CD4-positive, alpha-beta memory T cell (primary cell): ENCODE measurements around the gene PNKD. TPM values are rescaled to one million over a fixed set of nuclear protein-coding genes. Genes with fewer than 3 reads are reported as not detected.
A peak's percentile ranks its signal among the peaks of the same experiment; 100 is the strongest.
"Not testable (repeated sequence)": the region's sequence is repeated elsewhere in the genome, so short reads cannot be mapped to it uniquely, and the experiment has no call there.

ENCODE experiments used
- CTCF ChIA-PET: fragments of 350-600 bp; sonication (Branson Sonifier 250); formaldehyde crosslinking; loops from one replicate; lab custom pipeline; 2021; ENCODE audit warnings: inconsistent platforms; ENCODE audit not compliant: partially characterized antibody; lab: Charles Lee
- POLR2A ChIA-PET: fragments of 350-600 bp; sonication (Branson Sonifier 250); formaldehyde crosslinking; loops from one replicate; lab custom pipeline; 2021; ENCODE audit not compliant: partially characterized antibody; lab: Charles Lee
- DNase-seq, 5 donors: peaks; one replicate each; pipeline versions ENCODE4 v3.0.0 to v3.0.0-alpha.2; 2020 to 2022; ENCODE audit warnings: mixed read lengths in 1 of 5
- H3K27ac ChIP-seq: one replicate; pipeline ENCODE4 v1.7.0; 2013; ENCODE audit warnings: low read depth, low read length
- H3K27me3 ChIP-seq: 2 replicates; pipeline ENCODE4 v1.7.0; 2013; ENCODE audit warnings: mild to moderate bottlenecking, low read length, moderate library complexity; ENCODE audit not compliant: insufficient read depth
- H3K36me3 ChIP-seq: 2 replicates; pipeline ENCODE4 v1.7.0; 2013; ENCODE audit warnings: mild to moderate bottlenecking, low read length, moderate library complexity; ENCODE audit not compliant: insufficient read depth
- H3K4me1 ChIP-seq: 2 replicates; pipeline ENCODE4 v1.7.0; 2013; ENCODE audit warnings: mild to moderate bottlenecking, low read length, moderate library complexity; ENCODE audit not compliant: insufficient read depth
- H3K4me3 ChIP-seq, 2 donors: one replicate each; pipeline ENCODE4 v1.7.0; 2013; ENCODE audit warnings: low read length in 2 of 2, mild to moderate bottlenecking in 1 of 2
- H3K9me3 ChIP-seq, 2 donors: one replicate each; pipeline ENCODE4 v1.7.0; 2013; ENCODE audit warnings: low read length in 2 of 2, control low read depth in 1 of 2; ENCODE audit not compliant: control insufficient read depth in 1 of 2
- H3K27ac Mint-ChIP-seq, 7 donors: one replicate each; pipeline ENCODE4 v1.8.0; 2020 to 2021; ENCODE audit warnings: mixed read lengths in 7 of 7, mild to moderate bottlenecking in 6 of 7, inconsistent platforms in 3 of 7, moderate library complexity in 3 of 7
- H3K27me3 Mint-ChIP-seq, 2 donors: one replicate each; pipeline ENCODE4 v1.8.0; 2020 to 2021; ENCODE audit warnings: mixed read lengths in 2 of 2
- H3K36me3 Mint-ChIP-seq, 2 donors: one replicate each; pipeline ENCODE4 v1.8.0; 2020 to 2021; ENCODE audit warnings: mixed read lengths in 2 of 2, inconsistent platforms in 1 of 2, mild to moderate bottlenecking in 1 of 2
- H3K4me1 Mint-ChIP-seq, 4 donors: one replicate each; pipeline ENCODE4 v1.8.0; 2020 to 2021; ENCODE audit warnings: mixed read lengths in 4 of 4, mild to moderate bottlenecking in 1 of 4
- H3K4me3 Mint-ChIP-seq, 8 donors: one replicate each; pipeline ENCODE4 v1.8.0; 2020 to 2021; ENCODE audit warnings: mixed read lengths in 8 of 8, mild to moderate bottlenecking in 7 of 8, moderate library complexity in 6 of 8, inconsistent platforms in 3 of 8
- H3K9me3 Mint-ChIP-seq, 8 donors: one replicate each; pipeline ENCODE4 v1.8.0; 2020 to 2021; ENCODE audit warnings: mixed read lengths in 8 of 8, mild to moderate bottlenecking in 5 of 8, inconsistent platforms in 3 of 8, moderate library complexity in 1 of 8
- intact Hi-C: fragments of 100-400 bp; cut with micrococcal nuclease; formaldehyde crosslinking; loops from one replicate; pipeline ENCODE4 v1.15.1; 2023
- polyA plus RNA-seq, 2 donors: library from polyadenylated mRNA; unstranded; fragments of 300-500 nt; fragmentation: Illumina TruSeq; gene quantifications; one replicate each; pipeline ENCODE4 v1.2.3, GENCODE V29; 2021
- total RNA-seq, 2 experiments: library from RNA; stranded (reverse); gene quantifications; one replicate each; pipeline ENCODE4 v1.2.3, GENCODE V29; 2021

Gene PNKD
- total and polyA plus RNA-seq, 4 experiments from 2014 or later: 31.1 to 101 (median 59.0) TPM

DNA sequence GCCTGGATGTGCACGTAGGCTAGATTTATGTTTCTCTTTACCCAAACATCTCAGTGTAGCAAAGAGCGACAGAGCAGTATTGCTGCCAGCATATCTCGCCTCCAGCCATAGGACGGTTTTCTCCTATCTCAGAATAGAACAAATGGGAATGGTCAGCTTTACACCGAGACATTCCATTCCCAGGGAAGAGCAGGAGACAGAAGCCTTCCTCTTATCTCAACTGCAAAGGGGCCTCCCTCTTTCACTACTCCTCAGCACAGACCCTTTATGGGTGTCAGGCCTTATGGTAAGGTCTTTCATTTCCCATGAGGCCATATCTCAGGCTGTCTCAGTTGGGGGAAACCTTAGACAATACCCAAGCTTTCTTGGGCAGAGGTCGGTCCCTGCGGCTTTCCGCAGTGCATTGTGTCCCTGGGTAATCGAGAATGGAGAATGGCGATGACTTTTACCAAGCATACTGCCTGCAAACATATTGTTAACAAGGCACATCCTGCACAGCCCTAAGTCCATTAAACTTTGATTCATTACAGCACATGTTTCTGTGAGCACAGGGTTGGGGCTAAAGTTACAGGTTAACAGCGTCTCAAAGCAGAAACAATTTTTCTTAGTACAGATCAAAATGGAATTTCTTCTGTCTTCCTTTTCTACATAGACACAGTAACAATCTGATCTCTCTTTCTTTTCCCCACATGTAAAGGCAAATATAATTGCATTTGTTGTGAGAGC, 41.4 kb downstream of the PNKD start:
- peaks cover 15% of the 10 kb centered on the region for H3K4me1 ChIP-seq
- H3K9me3 ChIP-seq, H3K36me3 ChIP-seq, H3K4me3 ChIP-seq, DNase-seq, H3K27ac ChIP-seq, H3K4me3 Mint-ChIP-seq, H3K36me3 Mint-ChIP-seq, H3K9me3 Mint-ChIP-seq, H3K27me3 Mint-ChIP-seq, intact Hi-C loops, CTCF ChIA-PET, H3K27me3 ChIP-seq: not testable (repeated sequence)
- POLR2A ChIA-PET: interaction anchor here (0.6 kb wide), 1 partner anchor 94 kb away, joined by 4 read pairs; no protein-coding TSS in a partner anchor
- peaks cover 11 to 22% (median 15%) of the 10 kb centered on the region in 4 donors for H3K4me1 Mint-ChIP-seq
- H3K27ac Mint-ChIP-seq: peak overlapping the region in 3 of 7 donors; percentile 31 to 57 (median 49)

DNA sequence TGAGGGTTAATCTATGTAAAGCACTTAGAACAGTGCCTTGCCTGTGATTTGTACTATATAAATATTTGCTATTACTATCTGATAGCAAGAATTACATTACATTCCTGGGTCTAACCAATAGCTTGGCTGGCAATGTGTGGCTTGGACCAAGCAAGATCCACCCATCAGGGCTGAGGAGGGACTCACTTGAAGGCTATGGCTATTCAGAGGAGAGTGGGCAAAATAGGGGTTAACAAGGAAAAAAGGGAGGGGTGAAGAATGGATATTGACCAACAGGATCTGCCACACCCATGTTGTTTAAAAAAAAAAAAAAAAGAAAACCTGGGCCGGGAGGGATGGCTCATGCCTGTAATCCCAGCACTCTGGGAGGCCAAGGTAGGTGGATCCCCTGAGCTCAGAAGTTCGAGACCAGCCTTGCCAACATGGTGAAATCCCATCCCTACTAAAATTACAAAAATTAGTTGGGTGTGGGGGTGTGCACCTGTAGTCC, 42.0 kb downstream of the PNKD start:
- H3K27ac Mint-ChIP-seq: peak overlapping the region in 3 of 7 donors; percentile 31 to 57 (median 49)
- intact Hi-C loops: no loop called here
- peaks cover 17 to 28% (median 21%) of the 10 kb centered on the region in 4 donors for H3K4me1 Mint-ChIP-seq
- H3K4me3 ChIP-seq: no peak overlapping the region
- POLR2A ChIA-PET: interaction anchor here (0.6 kb wide), 2 partner anchors 94 to 258 kb away, joined by 3 to 4 read pairs; no protein-coding TSS in a partner anchor
- H3K4me3 Mint-ChIP-seq: no peak overlapping the region
- no peaks in the 10 kb centered on the region for H3K36me3 ChIP-seq
- H3K27ac ChIP-seq: no peak overlapping the region
- no peaks in the 10 kb centered on the region for H3K27me3 ChIP-seq
- no peak for DNase-seq
- peaks cover 0 to 1% of the 10 kb centered on the region in 2 donors for H3K27me3 Mint-ChIP-seq
- H3K9me3 ChIP-seq: no peaks in the 10 kb centered on the region
- H3K4me1 ChIP-seq: peaks cover 21% of the 10 kb centered on the region
- H3K36me3 Mint-ChIP-seq: peaks cover 0 to 3% of the 10 kb centered on the region in 2 donors
- CTCF ChIA-PET: no interaction called here
- H3K9me3 Mint-ChIP-seq: peaks cover 0 to 3% (median 0%) of the 10 kb centered on the region in 8 donors

DNA sequence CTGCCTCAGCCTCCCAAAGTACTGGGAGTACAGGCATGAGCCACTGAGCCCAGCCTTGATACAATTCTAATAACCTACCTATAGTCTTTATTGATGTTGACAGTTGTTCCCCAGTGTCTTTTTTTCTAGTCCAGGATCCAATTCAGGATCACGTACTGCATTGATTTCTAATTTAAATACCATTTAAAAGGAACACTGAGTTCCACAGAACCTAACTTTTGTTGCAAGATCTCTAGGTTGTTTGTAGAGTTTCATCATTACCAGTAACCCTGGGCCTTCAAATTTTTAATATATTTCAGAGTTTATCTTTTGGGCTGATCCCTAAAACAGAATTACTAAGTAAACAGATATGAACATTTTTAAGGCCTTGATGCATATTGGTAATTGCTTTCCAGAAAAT, 43.0 kb downstream of the PNKD start:
- Histone ChIP-seq H3K4me3 (no peak overlapping the region), H3K4me1 (peaks cover 32% of the 10 kb centered on the region), H3K9me3 (no peaks in the 10 kb centered on the region), H3K27me3 (no peaks in the 10 kb centered on the region), H3K27ac (no peak overlapping the region), H3K36me3 (no peaks in the 10 kb centered on the region)
- ChIA-PET POLR2A (no interaction called here), CTCF (no interaction called here)
- Mint-ChIP-seq H3K27me3 (peaks cover 0 to 1% of the 10 kb centered on the region in 2 donors), H3K4me3 (no peak overlapping the region), H3K36me3 (peaks cover 0 to 3% of the 10 kb centered on the region in 2 donors), H3K4me1 (peaks cover 23 to 33% (median 28%) of the 10 kb centered on the region in 4 donors), H3K9me3 (peaks cover 0 to 3% (median 0%) of the 10 kb centered on the region in 8 donors), H3K27ac (peak overlapping the region in 2 of 7 donors; percentile 23 to 36)
- intact Hi-C loops: no loop called here
- DNase-seq: no peak

DNA sequence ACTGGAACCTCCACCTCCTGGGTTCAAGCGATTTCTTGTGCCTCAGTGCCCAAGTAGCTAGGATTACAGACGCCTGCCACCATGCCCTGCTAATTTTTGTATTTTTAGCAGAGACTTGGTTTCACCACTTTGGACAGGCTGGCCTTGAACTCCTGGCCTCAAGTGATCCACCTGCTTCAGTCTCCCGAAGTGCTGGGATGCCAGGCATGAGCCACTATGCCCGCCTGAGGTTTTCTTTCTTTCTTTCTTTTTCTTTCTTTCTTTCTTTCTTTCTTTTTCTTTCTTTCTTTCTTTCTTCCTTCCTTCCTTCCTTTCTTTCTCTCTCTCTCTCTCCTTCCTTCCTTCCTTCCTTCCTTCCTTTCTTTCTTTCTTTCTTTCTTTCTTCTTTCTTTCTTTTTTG, 44.4 kb downstream of the PNKD start:
- not testable (repeated sequence) for H3K27me3 Mint-ChIP-seq, H3K9me3 Mint-ChIP-seq, H3K27me3 ChIP-seq, H3K4me3 ChIP-seq, H3K36me3 ChIP-seq, DNase-seq, H3K9me3 ChIP-seq, H3K36me3 Mint-ChIP-seq, H3K4me3 Mint-ChIP-seq, H3K27ac ChIP-seq
- H3K4me1 Mint-ChIP-seq: peaks cover 25 to 39% (median 31%) of the 10 kb centered on the region in 4 donors
- ChIA-PET CTCF (interaction anchor here (1.5 to 2.9 kb wide), 3 partner anchors 13 to 43 kb away, joined by 4 to 13 read pairs (median 7); no protein-coding TSS in a partner anchor), POLR2A (interaction anchor here (3.8 kb wide), 1 partner anchor 82 kb away, joined by 17 read pairs; no protein-coding TSS in a partner anchor)
- peaks cover 33% of the 10 kb centered on the region for H3K4me1 ChIP-seq
- peak overlapping the region in 2 of 7 donors; percentile 56 to 73 for H3K27ac Mint-ChIP-seq
- intact Hi-C loops: loop anchor here (5.0 kb wide), 1 partner anchor 53 kb away; no protein-coding TSS in a partner anchor

DNA sequence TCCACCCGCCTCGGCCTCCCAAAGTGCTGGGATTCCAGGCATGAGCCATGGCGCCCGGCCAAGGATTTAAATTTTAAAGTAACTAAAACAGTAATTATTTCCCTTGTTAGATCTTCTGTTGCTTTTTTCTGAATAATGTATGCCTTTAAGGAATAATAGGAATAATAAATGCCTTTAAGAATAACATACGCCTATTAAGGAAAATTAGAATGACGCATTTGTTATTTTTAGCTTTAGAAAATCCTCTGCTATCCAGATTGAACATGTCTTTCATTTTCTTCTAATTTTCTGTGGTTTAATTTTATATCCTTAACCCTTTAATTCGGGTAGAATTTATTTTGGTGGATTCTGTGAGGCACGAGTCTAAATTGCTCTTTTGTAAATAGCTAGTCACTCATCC, 45.1 kb downstream of the PNKD start:
- peaks cover 33% of the 10 kb centered on the region for H3K4me1 ChIP-seq
- no peaks in the 10 kb centered on the region for H3K27me3 ChIP-seq
- H3K4me3 ChIP-seq: no peak overlapping the region
- Mint-ChIP-seq H3K36me3 (peaks cover 0 to 3% of the 10 kb centered on the region in 2 donors), H3K4me1 (peaks cover 25 to 45% (median 33%) of the 10 kb centered on the region in 4 donors), H3K27ac (peak overlapping the region in 6 of 7 donors; percentile 81 to 97 (median 94)), H3K4me3 (peak overlapping the region in 2 of 8 donors; percentile 77 to 86), H3K27me3 (no peaks in the 10 kb centered on the region), H3K9me3 (peaks cover 0 to 3% (median 0%) of the 10 kb centered on the region in 8 donors)
- CTCF ChIA-PET: interaction anchor here (1.2 to 3.6 kb wide), 5 partner anchors 14 to 44 kb away, joined by 3 to 26 read pairs (median 7); partner anchors contain the start of gene CATIP
- POLR2A ChIA-PET: interaction anchor here (1.2 to 3.8 kb wide), 4 partner anchors 25 to 84 kb away, joined by 3 to 17 read pairs (median 9); partner anchors contain the start of gene CTDSP1
- DNase-seq: no peak
- no peaks in the 10 kb centered on the region for H3K9me3 ChIP-seq
- H3K36me3 ChIP-seq: no peaks in the 10 kb centered on the region
- intact Hi-C loops: loop anchor here (5.0 kb wide), 1 partner anchor 52 kb away; no protein-coding TSS in a partner anchor
- H3K27ac ChIP-seq: peak overlapping the region; percentile 13

DNA sequence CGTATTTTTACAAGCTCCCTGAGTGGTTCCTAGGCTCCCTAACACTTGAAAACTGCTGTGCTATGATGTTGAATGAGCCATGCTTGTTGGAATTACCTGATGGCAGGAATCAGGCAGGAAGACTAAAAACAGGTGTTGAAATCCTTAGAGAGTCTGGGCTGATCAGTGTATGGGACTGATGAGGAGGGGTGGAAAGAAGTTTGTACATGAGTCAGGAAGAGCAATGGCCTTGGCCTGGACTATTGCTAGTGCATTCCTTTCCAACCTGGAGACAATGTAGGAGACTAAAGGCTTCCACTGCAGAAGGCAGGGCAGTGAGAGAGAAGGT, 46.9 kb downstream of the PNKD start:
- H3K27me3 Mint-ChIP-seq: no peaks in the 10 kb centered on the region

More for the DNA sequence above, 46.9 kb downstream of the PNKD start:
- no peak overlapping the region for H3K27ac ChIP-seq
- peaks cover 0 to 3% of the 10 kb centered on the region in 2 donors for H3K36me3 Mint-ChIP-seq
- peaks cover 27 to 56% (median 37%) of the 10 kb centered on the region in 4 donors for H3K4me1 Mint-ChIP-seq
- intact Hi-C loops: loop anchor here (5.0 kb wide), 1 partner anchor 50 kb away; no protein-coding TSS in a partner anchor
- ChIA-PET CTCF (interaction anchor here (1.4 to 3.6 kb wide), 5 partner anchors 10 to 46 kb away, joined by 3 to 26 read pairs (median 5); partner anchors contain the start of gene CATIP), POLR2A (interaction anchor here (0.7 to 3.8 kb wide), 10 partner anchors 8 to 90 kb away, joined by 3 to 17 read pairs (median 5); partner anchors contain the start of gene CTDSP1)
- H3K4me3 Mint-ChIP-seq: peak overlapping the region in 5 of 8 donors; percentile 17 to 86 (median 78)
- H3K36me3 ChIP-seq: no peaks in the 10 kb centered on the region
- H3K27ac Mint-ChIP-seq: peak overlapping the region; percentile 90 to 98 (median 95)
- peaks cover 34% of the 10 kb centered on the region for H3K4me1 ChIP-seq
- no peaks in the 10 kb centered on the region for H3K9me3 ChIP-seq
- H3K27me3 ChIP-seq: no peaks in the 10 kb centered on the region
- no peak overlapping the region for H3K4me3 ChIP-seq
- no peak for DNase-seq
- peaks cover 0 to 3% (median 0%) of the 10 kb centered on the region in 8 donors for H3K9me3 Mint-ChIP-seq
